GM12878 (cell line): ENCODE measurements around the gene DTNA. TPM values are rescaled to one million over a fixed set of nuclear protein-coding genes. Genes with fewer than 3 reads are reported as not detected.

Experiments used
- ATAC-seq: fragments of 200-7000 bp; cut with Tn5 transposase; 3 replicates; pipeline ENCODE4 v1.9.1; 2020; ENCODE audit warnings: mild to moderate bottlenecking, moderate library complexity
- BruUV-seq: library from RNA; stranded (reverse); fragments of 400-500 nt; replicated peaks from 2 replicates; lab custom pipeline; 2021; lab: Mats Ljungman, UMichigan
- CTCF ChIA-PET: fragments of 300-600 bp; sonication (Branson Sonifier 250); formaldehyde crosslinking; extraction: SDS; loops from one replicate; lab custom pipeline; 2021; ENCODE audit warnings: inconsistent platforms; lab: Yijun Ruan, JAX
- POLR2A ChIA-PET: fragments of 350-600 bp; formaldehyde crosslinking; extraction: SDS; loops from one replicate; lab custom pipeline; 2021; ENCODE audit warnings: inconsistent platforms; lab: Charles Lee
- RAD21 ChIA-PET: fragments of 300-600 bp; sonication (Branson Sonifier 250); formaldehyde crosslinking; loops from one replicate; lab custom pipeline; 2023; ENCODE audit warnings: antibody characterized with exemption; ENCODE audit not compliant: unreplicated experiment; lab: Charles Lee
- SMC1A ChIA-PET: fragments of 300-600 bp; sonication (Branson Sonifier 250); formaldehyde crosslinking; loops from one replicate; lab custom pipeline; 2023; ENCODE audit not compliant: unreplicated experiment, uncharacterized antibody; lab: Charles Lee
- DNase-seq: peaks from one replicate; pipeline ENCODE4 v3.0.0-alpha.2; 2011; ENCODE audit warnings: low read depth, low spot score
- FAIRE-seq: peaks from 3 replicates; lab custom pipeline; 2011; peaks lifted over from hg19 to GRCh38; lab: Jason Lieb, UNC
- H2AFZ ChIP-seq: 2 replicates; pipeline ENCODE4 v1.6.0; 2011; ENCODE audit warnings: low read depth, low read length, control low read depth; ENCODE audit not compliant: control insufficient read depth
- H3K27ac ChIP-seq: 2 replicates; pipeline ENCODE4 v1.5.1; 2011; ENCODE audit warnings: control low read depth; ENCODE audit not compliant: control insufficient read depth, insufficient read depth
- H3K27me3 ChIP-seq, 2 experiments: replicated peaks in 1 of 2; 2 replicates each; pipeline versions ENCODE4 v1.6.0 to v1.6.1; 2011; ENCODE audit warnings: low read length in 1 of 2; ENCODE audit not compliant: control insufficient read depth in 2 of 2, insufficient read depth in 2 of 2
- H3K36me3 ChIP-seq, 2 experiments: 2 replicates each; pipeline ENCODE4 v1.5.1; 2011; ENCODE audit warnings: low read length in 1 of 2; ENCODE audit not compliant: control insufficient read depth in 2 of 2, insufficient read depth in 2 of 2
- H3K4me1 ChIP-seq: 2 replicates; pipeline ENCODE4 v1.6.1; 2011; ENCODE audit warnings: mild to moderate bottlenecking, low read length, moderate library complexity, mixed read lengths; ENCODE audit not compliant: control insufficient read depth, insufficient read depth
- H3K4me2 ChIP-seq: 2 replicates; pipeline ENCODE4 v1.6.0; 2011; ENCODE audit warnings: control low read depth; ENCODE audit not compliant: control insufficient read depth, insufficient read depth
- H3K4me3 ChIP-seq: fragments of 200-600 bp; sonication (generic); 2 replicates; pipeline ENCODE4 v1.5.1; 2016
- H3K79me2 ChIP-seq: 2 replicates; pipeline ENCODE4 v1.6.0; 2011; ENCODE audit warnings: low read length; ENCODE audit not compliant: control insufficient read depth, insufficient read depth
- H3K9ac ChIP-seq: 2 replicates; pipeline ENCODE4 v1.8.0; 2011; ENCODE audit warnings: low read length, control low read depth, mixed read lengths; ENCODE audit not compliant: control insufficient read depth, insufficient read depth
- H3K9me3 ChIP-seq: replicated peaks from 3 replicates; pipeline ENCODE4 v1.5.1; 2011; ENCODE audit warnings: mild to moderate bottlenecking, low read length; ENCODE audit not compliant: control insufficient read depth, insufficient read depth
- H4K20me1 ChIP-seq: 2 replicates; pipeline ENCODE4 v1.6.0; 2011; ENCODE audit not compliant: control insufficient read depth, insufficient read depth
- BACH1 ChIP-seq: fragments of 450-650 bp; IDR thresholded peaks from 2 replicates; pipeline ENCODE4 v1.6.1; 2017; ENCODE audit warnings: mild to moderate bottlenecking, borderline replicate concordance
- BCL11A ChIP-seq: IDR thresholded peaks from 2 replicates; pipeline ENCODE4 v1.6.1; 2011; ENCODE audit warnings: low read depth, low read length
- BMI1 ChIP-seq: fragments of 450-650 bp; IDR thresholded peaks from 2 replicates; pipeline ENCODE4 v1.6.1; 2016; ENCODE audit warnings: mild to moderate bottlenecking, moderate library complexity, borderline replicate concordance
- CEBPB ChIP-seq, 2 experiments: fragments of 150-350 bp in 1 of 2; IDR thresholded peaks; 2 replicates each; pipeline ENCODE4 v1.6.1; 2012 to 2014; ENCODE audit warnings: low read depth in 2 of 2, low read length in 2 of 2, borderline replicate concordance in 1 of 2, inconsistent platforms in 1 of 2
- EED ChIP-seq: sonication (generic); IDR thresholded peaks from 2 replicates; pipeline ENCODE4 v1.6.1; 2016; ENCODE audit warnings: antibody characterized with exemption, low read depth
- KLF5 ChIP-seq: fragments of 450-650 bp; IDR thresholded peaks from 2 replicates; pipeline ENCODE4 v1.6.1; 2014; ENCODE audit warnings: mild to moderate bottlenecking; ENCODE audit not compliant: partially characterized antibody
- MTA3 ChIP-seq: IDR thresholded peaks from 2 replicates; pipeline ENCODE4 v1.6.1; 2012; ENCODE audit warnings: low read length, inconsistent platforms, borderline replicate concordance
- NFIC ChIP-seq: IDR thresholded peaks from 2 replicates; pipeline ENCODE4 v1.6.1; 2012; ENCODE audit warnings: low read depth, mild to moderate bottlenecking, inconsistent platforms, low read length, moderate library complexity
- NR2C2 ChIP-seq: IDR thresholded peaks from 2 replicates; pipeline ENCODE4 v1.6.1; 2011; ENCODE audit warnings: borderline replicate concordance, low read depth; ENCODE audit not compliant: control insufficient read depth, insufficient read length
- POLR2AphosphoS5 ChIP-seq: IDR thresholded peaks from 2 replicates; pipeline ENCODE4 v1.6.1; 2011; ENCODE audit warnings: mild to moderate bottlenecking, low read length, inconsistent platforms
- POU2F2 ChIP-seq: IDR thresholded peaks from 3 replicates; pipeline ENCODE4 v1.6.1; 2011; ENCODE audit warnings: low read depth, mild to moderate bottlenecking, low read length, borderline replicate concordance
- SMAD1 ChIP-seq: fragments of 450-650 bp; IDR thresholded peaks from 2 replicates; pipeline ENCODE4 v1.6.1; 2018; ENCODE audit warnings: mild to moderate bottlenecking, low read depth; ENCODE audit not compliant: partially characterized antibody
- TAF1 ChIP-seq: IDR thresholded peaks from 2 replicates; pipeline ENCODE4 v1.6.1; 2011; ENCODE audit warnings: mild to moderate bottlenecking, low read depth, low read length, borderline replicate concordance
- WGBS: methylation state at CpG from one replicate; pipeline ENCODE4 v1.1.6; 2016; ENCODE audit warnings: low lambda C conversion rate; ENCODE audit not compliant: insufficient replicate concordance, insufficient coverage; ENCODE audit errors: missing lambda C conversion rate; 5-methylcytosine and 5-hydroxymethylcytosine counted together
- in situ Hi-C: fragments of 300-500 bp; cut with MboI; formaldehyde crosslinking; loops from 9 replicates; pipeline ENCODE4 v1.14.3; 2018; ENCODE audit warnings: mixed read lengths
- intact Hi-C: fragments of 100-400 bp; cut with micrococcal nuclease; formaldehyde crosslinking; loops from one replicate; pipeline ENCODE4 v1.14.2; 2022; ENCODE audit not compliant: unreplicated experiment
- polyA plus RNA-seq, 11 experiments: library from polyadenylated mRNA; depleted of rRNA in 4 of 11; unstranded in 6 of 11; stranded (reverse) in 5 of 11; fragments of >200 nt; fragmentation: Nextera tagmentation in 4 of 11; fragmentation: Illumina TruSeq in 1 of 11; extraction: Ambion mirVana in 4 of 11; extraction: Trizol in 1 of 11; gene quantifications; 1 replicate in 1 of 11; 2 replicates in 10 of 11; pipeline versions ENCODE4 v1.2.1 to v1.2.3, GENCODE V29; 2011 to 2016; ENCODE audit warnings: inconsistent platforms in 2 of 11, missing spikeins in 2 of 11, low read depth in 1 of 11
- total RNA-seq, 4 experiments: library from RNA; depleted of rRNA in 3 of 4; stranded (reverse); fragments of >200 nt in 3 of 4; fragmentation: Illumina TruSeq in 1 of 4; extraction: Trizol in 1 of 4; gene quantifications; 2 replicates each; pipeline versions ENCODE4 v1.2.1 to v1.2.3, GENCODE V29; 2013 to 2021
- TF ChIP-seq, protein P1 (sequence below): IDR thresholded peaks from 2 replicates; pipeline ENCODE4 v1.6.1; 2011; ENCODE audit warnings: mild to moderate bottlenecking, low read depth, low read length, moderate library complexity; ENCODE audit not compliant: insufficient replicate concordance
- TF ChIP-seq, protein P2 (sequence below): IDR thresholded peaks from 2 replicates; pipeline ENCODE4 v1.6.1; 2011; ENCODE audit warnings: low read depth, mild to moderate bottlenecking, low read length, moderate library complexity, borderline replicate concordance; ENCODE audit errors: extremely low read depth

Gene DTNA
- total and polyA plus RNA-seq, 10 of the 15 experiments (the other 5 are each of a cell fraction or from before 2014, with no cell fraction given), result 0.26 to 8.6 (median 0.53) TPM

DNA sequence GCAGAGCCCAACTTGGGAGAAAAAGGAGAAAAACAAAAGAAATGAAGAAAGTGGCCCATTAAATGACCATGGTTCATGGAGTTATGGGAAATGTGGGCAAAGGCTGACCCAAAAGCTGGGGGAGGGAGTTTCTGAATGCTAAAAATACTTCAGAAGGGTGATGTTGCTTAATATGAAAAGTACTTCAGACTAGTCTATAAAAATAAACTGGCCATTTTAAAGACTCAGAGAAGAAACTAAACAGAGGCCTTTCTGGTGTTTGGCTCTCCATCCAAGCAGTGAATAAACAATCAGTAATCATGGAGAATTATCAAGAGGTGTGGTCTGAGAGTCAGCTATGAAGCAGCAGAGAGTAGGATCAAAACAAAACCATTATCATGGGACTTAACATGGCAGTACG lies 170.3 kb downstream of the DTNA start:
- Histone ChIP-seq H2AFZ (no peak overlapping the region), H3K9ac (no peak overlapping the region), H3K4me2 (no peak overlapping the region), H3K4me1 (no peaks in the 10 kb centered on the region), H4K20me1 (no peaks in the 10 kb centered on the region), H3K27me3 (no peaks in the 10 kb centered on the region), H3K27ac (no peak overlapping the region), H3K4me3 (no peak overlapping the region), H3K79me2 (no peaks in the 10 kb centered on the region), H3K9me3 (no peaks in the 10 kb centered on the region), H3K36me3 (no peaks in the 10 kb centered on the region)
- SMC1A ChIA-PET, result interaction anchor here (0.6 to 0.9 kb wide), 2 partner anchors 16 to 879 kb away, joined by 3 read pairs; no protein-coding TSS in a partner anchor
- BruUV-seq, result no TSS peak
- no peak for ATAC-seq
- POLR2A ChIA-PET, result no interaction called here
- no peak for DNase-seq
- 0% methylated on average over 1 of the region's 1 CpG for WGBS
- FAIRE-seq, result no peak
- intact Hi-C loops (no loop called here), in situ Hi-C loops (no loop called here)
- TF ChIP-seq MTA3 (no peak), TAF1 (no peak)
- TF ChIP-seq, protein P1, sequence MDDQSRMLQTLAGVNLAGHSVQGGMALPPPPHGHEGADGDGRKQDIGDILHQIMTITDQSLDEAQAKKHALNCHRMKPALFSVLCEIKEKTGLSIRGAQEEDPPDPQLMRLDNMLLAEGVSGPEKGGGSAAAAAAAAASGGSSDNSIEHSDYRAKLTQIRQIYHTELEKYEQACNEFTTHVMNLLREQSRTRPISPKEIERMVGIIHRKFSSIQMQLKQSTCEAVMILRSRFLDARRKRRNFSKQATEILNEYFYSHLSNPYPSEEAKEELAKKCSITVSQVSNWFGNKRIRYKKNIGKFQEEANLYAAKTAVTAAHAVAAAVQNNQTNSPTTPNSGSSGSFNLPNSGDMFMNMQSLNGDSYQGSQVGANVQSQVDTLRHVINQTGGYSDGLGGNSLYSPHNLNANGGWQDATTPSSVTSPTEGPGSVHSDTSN, result no peak
- CTCF ChIA-PET, result interaction anchor here (1.0 to 1.2 kb wide), 3 partner anchors 11 to 221 kb away, joined by 3 to 4 read pairs (median 4); no protein-coding TSS in a partner anchor
- RAD21 ChIA-PET, result no interaction called here

DNA sequence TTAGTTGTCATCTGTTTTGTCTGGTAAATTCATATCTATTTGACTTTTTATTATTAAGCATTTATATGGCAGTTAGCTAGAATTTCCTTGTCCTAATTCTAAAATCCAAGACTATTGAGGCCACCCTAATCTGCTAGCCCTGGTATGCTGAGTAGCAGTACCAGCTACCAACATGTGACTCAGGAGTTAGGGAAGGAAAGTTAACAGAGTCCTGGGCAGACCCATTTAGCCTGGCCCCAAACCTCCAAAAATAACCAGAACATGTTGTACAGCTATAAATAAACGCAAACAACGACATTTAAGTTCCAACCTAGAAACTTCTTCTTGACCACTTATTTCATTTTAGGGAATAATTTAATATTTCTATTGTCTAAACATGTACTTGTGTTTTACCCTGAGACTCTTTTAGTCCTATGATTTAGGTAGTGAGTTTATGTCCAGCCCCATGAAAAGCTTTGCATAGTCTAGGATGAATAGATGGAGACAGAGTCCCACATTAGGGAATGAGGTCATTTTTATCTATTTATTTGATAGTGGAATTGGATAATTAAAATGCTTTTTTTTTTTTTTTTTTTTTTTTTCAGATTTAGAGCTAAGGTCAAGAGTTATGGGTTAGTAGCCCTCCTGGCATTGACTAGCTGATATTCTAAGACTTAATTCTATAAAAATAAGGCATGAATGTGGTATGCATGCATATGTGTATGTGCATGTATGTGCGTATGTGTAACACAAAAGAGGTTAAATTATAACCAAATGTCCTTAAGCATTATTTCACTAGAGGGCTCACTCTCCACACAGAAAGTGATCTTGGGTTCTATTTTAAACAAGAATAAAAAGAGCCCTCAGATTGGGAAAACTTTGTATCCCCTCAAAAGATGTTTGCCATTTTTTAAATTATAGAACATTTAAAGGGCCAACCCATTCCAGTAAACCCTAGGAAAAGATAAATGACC lies 171.1 kb downstream of the DTNA start:
- no TSS peak for BruUV-seq
- Histone ChIP-seq H3K27me3 (no peaks in the 10 kb centered on the region), H3K4me2 (no peak overlapping the region), H3K79me2 (no peaks in the 10 kb centered on the region), H4K20me1 (no peaks in the 10 kb centered on the region), H3K27ac (no peak overlapping the region), H2AFZ (no peak overlapping the region), H3K9ac (no peak overlapping the region), H3K9me3 (no peaks in the 10 kb centered on the region), H3K4me3 (no peak overlapping the region), H3K4me1 (no peaks in the 10 kb centered on the region), H3K36me3 (no peaks in the 10 kb centered on the region)
- CTCF ChIA-PET, result interaction anchor here (1.2 to 1.4 kb wide), 4 partner anchors 12 to 19 kb away, joined by 3 to 4 read pairs (median 4); no protein-coding TSS in a partner anchor
- DNase-seq, result no peak
- SMC1A ChIA-PET, result no interaction called here
- no peak for ATAC-seq
- RAD21 ChIA-PET, result interaction anchor here (0.7 to 0.8 kb wide), 2 partner anchors 180 to 263 kb away, joined by 3 to 4 read pairs; no protein-coding TSS in a partner anchor
- in situ Hi-C loops (no loop called here), intact Hi-C loops (no loop called here)
- no peak for FAIRE-seq
- 16% methylated on average over 3 of the region's 3 CpGs for WGBS
- POLR2A ChIA-PET, result interaction anchor here (0.6 kb wide), 1 partner anchor 29 kb away, joined by 4 read pairs; no protein-coding TSS in a partner anchor
- TF ChIP-seq KLF5 (no peak), NR2C2 (no peak), POU2F2 (no peak), BMI1 (no peak), BCL11A (no peak), CEBPB (IDR thresholded peaks at IDR 0.05; ENCODE audit: borderline replicate concordance in 1 of 2, low read depth in 2 of 2, low read length in 2 of 2) (no peak), EED (no peak), SMAD1 (no peak), BACH1 (no peak), POLR2AphosphoS5 (no peak), NFIC (no peak)
- TF ChIP-seq, protein P2, sequence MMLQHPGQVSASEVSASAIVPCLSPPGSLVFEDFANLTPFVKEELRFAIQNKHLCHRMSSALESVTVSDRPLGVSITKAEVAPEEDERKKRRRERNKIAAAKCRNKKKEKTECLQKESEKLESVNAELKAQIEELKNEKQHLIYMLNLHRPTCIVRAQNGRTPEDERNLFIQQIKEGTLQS, result no peak
